Muscle layer of colon (tissue), 2 donors: Measurements from ENCODE around the gene RBM4B.
A peak's percentile ranks its signal among the peaks of the same experiment; 100 is the strongest.

Experiments used
- H3K27ac ChIP-seq: one replicate; pipeline ENCODE4 v1.7.0; 2013; ENCODE audit warnings: low read depth, mild to moderate bottlenecking, low read length, moderate library complexity
- H3K27me3 ChIP-seq, 2 donors: one replicate each; pipeline ENCODE4 v1.7.0; 2013; ENCODE audit warnings: low read length in 2 of 2, mild to moderate bottlenecking in 2 of 2; ENCODE audit not compliant: insufficient read depth in 2 of 2, control insufficient read depth in 1 of 2
- H3K36me3 ChIP-seq: one replicate; pipeline ENCODE4 v1.7.0; 2013; ENCODE audit warnings: mild to moderate bottlenecking, low read length; ENCODE audit not compliant: insufficient read depth
- H3K4me1 ChIP-seq: one replicate; pipeline ENCODE4 v1.7.0; 2013; ENCODE audit warnings: mild to moderate bottlenecking, low read length; ENCODE audit not compliant: insufficient read depth
- H3K4me3 ChIP-seq, 2 donors: one replicate each; pipeline ENCODE4 v1.7.0; 2013; ENCODE audit warnings: low read length in 2 of 2, low read depth in 1 of 2, mild to moderate bottlenecking in 1 of 2, moderate library complexity in 1 of 2
- H3K9ac ChIP-seq: one replicate; pipeline ENCODE4 v1.7.0; 2013; ENCODE audit warnings: low read length
- H3K9me3 ChIP-seq: one replicate; pipeline ENCODE4 v1.7.0; 2013; ENCODE audit warnings: mild to moderate bottlenecking, low read length
- donor health status: abdominal sarcoma.
- donor health status: Adenocarcinoma of cecum.

RBM4B gene

DNA sequence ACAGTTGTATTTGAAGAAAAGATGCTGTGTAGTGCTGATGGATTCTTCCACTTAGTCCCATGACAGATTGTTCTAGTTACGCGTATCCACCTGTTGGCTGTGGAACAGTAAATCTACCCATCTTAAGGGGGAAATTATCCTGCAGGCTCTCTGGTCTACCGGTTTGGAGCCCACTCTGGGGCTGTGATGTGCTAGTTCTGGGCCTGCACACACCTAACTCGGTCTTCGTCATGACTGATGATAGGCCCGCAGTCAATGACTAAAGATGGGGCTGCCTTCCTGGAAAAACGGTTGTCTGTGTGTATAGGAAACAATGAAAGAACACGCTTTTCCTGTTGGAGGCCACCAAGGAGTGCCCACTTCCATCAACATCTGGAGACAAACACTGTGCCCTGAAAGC is 6.2 kb upstream of the RBM4B start:
- Histone ChIP-seq H3K36me3 (no peaks in the 10 kb centered on the region), H3K9ac (no peak overlapping the region), H3K27ac (no peak overlapping the region), H3K9me3 (no peaks in the 10 kb centered on the region), H3K4me3 (no peak overlapping the region), H3K4me1 (no peaks in the 10 kb centered on the region), H3K27me3 (no peaks in the 10 kb centered on the region)

- peaks cover 6% of the 10 kb centered on the region for H3K4me1 ChIP-seq
- H3K4me3 ChIP-seq = no peak overlapping the region
- H3K9ac ChIP-seq = no peak overlapping the region
- H3K9me3 ChIP-seq = no peaks in the 10 kb centered on the region
- H3K36me3 ChIP-seq = no peaks in the 10 kb centered on the region
- no peaks in the 10 kb centered on the region for H3K27me3 ChIP-seq
- no peak overlapping the region for H3K27ac ChIP-seq
These were observed 3.4 kb upstream of the RBM4B start for GRCh38 chr11:66680966-66681645.

DNA sequence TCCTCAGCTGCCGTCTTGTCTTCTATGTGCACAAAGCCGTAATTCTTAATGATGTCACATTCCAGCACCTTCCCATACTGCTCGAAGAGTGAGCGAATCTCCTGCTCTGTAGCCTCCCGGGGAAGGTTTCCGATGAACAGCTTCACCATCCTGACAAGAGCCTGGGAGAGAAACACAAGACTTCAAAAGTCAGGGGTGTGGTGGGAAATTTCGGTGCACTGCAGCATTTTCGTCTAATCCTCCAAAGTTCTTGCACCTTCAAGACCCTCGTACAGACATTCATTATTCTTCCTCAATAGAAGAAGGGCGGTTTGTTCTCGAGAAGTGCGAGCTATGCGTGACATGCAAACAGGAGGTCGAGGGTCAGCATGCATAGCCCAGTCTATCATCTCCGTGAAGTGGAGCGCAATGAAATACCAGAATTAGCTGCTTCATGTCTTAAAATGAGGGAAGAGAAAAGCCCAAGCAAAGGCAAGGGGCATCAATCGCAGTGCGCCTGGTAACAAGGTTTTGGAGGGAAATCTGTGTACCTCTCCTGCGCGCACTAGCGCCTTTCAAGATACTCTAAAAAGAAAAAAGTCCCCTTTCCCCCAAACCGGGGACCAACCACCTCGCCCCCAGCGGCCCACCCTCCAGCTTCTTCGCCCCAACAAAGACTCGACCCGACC is 622 bp downstream of the RBM4B start:
- Histone ChIP-seq H3K9me3 (no peaks in the 10 kb centered on the region), H3K27me3 (no peaks in the 10 kb centered on the region), H3K9ac (peak overlapping the region; percentile 72), H3K27ac (peak overlapping the region; percentile 77), H3K4me3 (peak overlapping the region; percentile 81 to 92), H3K4me1 (peaks cover 35% of the 10 kb centered on the region), H3K36me3 (peaks cover 6% of the 10 kb centered on the region)

GRCh38 chr11:66676282-66676919 is 1.3 kb downstream of the RBM4B start:
- Histone ChIP-seq H3K9me3 (no peaks in the 10 kb centered on the region), H3K9ac (no peak overlapping the region), H3K27ac (no peak overlapping the region), H3K27me3 (no peaks in the 10 kb centered on the region), H3K4me1 (peaks cover 35% of the 10 kb centered on the region), H3K36me3 (peaks cover 6% of the 10 kb centered on the region), H3K4me3 (peak overlapping the region in 1 of 2 donors; percentile 81)

- H3K36me3 ChIP-seq = peaks cover 6% of the 10 kb centered on the region
- H3K27me3 ChIP-seq = no peaks in the 10 kb centered on the region
- no peak overlapping the region for H3K4me3 ChIP-seq
- no peaks in the 10 kb centered on the region for H3K9me3 ChIP-seq
- no peak overlapping the region for H3K27ac ChIP-seq
- peaks cover 38% of the 10 kb centered on the region for H3K4me1 ChIP-seq
- no peak overlapping the region for H3K9ac ChIP-seq
These were observed 2.6 kb downstream of the RBM4B start for GRCh38 chr11:66674964-66675602.

DNA sequence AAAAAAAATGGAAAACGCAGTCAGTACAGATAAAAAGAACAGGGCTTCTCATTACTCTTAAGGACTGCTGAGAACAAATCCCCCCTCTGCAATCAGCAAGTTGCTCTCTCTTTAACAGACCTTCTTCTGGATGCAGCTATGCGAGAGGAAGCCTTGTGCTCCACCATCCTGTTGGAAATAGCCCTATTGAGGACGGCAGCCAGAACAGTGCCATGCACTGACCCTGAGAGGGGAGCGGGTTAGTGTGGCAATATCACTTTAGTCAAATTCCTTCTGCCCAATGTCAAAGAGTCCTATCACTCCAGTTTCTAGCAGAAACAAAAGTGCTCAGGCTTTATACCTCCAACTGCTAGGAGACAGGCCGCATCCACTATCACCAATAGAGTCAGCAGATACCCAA is 6.9 kb downstream of the RBM4B start:
- Histone ChIP-seq H3K4me3 (no peak overlapping the region), H3K9me3 (no peaks in the 10 kb centered on the region), H3K27me3 (no peaks in the 10 kb centered on the region), H3K4me1 (peaks cover 34% of the 10 kb centered on the region), H3K27ac (no peak overlapping the region), H3K36me3 (peaks cover 30% of the 10 kb centered on the region), H3K9ac (no peak overlapping the region)

- Histone ChIP-seq H3K4me1 (peaks cover 8% of the 10 kb centered on the region), H3K36me3 (peaks cover 36% of the 10 kb centered on the region), H3K4me3 (no peak overlapping the region), H3K27me3 (no peaks in the 10 kb centered on the region), H3K9ac (no peak overlapping the region), H3K27ac (no peak overlapping the region), H3K9me3 (no peaks in the 10 kb centered on the region)
These were observed 12.3 kb downstream of the RBM4B start for GRCh38 chr11:66665369-66665768.

- no peak overlapping the region for H3K9ac ChIP-seq
- H3K9me3 ChIP-seq = no peaks in the 10 kb centered on the region
- H3K27ac ChIP-seq = no peak overlapping the region
- no peak overlapping the region for H3K4me3 ChIP-seq
- H3K27me3 ChIP-seq = no peaks in the 10 kb centered on the region
- H3K36me3 ChIP-seq = peaks cover 44% of the 10 kb centered on the region
- H3K4me1 ChIP-seq = no peaks in the 10 kb centered on the region
These were observed 13.9 kb downstream of the RBM4B start for GRCh38 chr11:66663741-66664296.

DNA sequence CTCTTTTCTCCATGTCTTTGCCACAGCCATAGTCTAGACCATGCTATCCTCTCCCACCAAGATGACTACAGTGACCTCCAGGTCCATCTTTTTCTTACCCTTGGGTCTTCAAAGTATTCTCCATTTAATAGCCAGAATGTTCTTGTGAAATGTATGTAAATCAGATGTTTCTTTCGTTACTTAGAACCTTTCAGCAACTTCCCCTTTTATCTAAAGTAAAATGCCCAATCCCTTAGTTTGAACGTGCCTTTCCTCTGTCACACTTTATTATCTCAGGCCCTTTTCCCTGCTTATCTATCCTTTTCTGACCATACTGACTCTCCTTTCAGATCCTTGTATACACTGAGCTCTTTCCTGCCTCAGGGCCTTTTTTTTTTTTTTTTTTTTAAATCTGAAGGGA is 17.9 kb downstream of the RBM4B start:
- Histone ChIP-seq H3K36me3 (peaks cover 27% of the 10 kb centered on the region), H3K9ac (no peak overlapping the region), H3K4me3 (no peak overlapping the region), H3K27ac (no peak overlapping the region), H3K9me3 (no peaks in the 10 kb centered on the region), H3K4me1 (no peaks in the 10 kb centered on the region), H3K27me3 (no peaks in the 10 kb centered on the region)

GRCh38 chr11:66653123-66653522 is 24.6 kb downstream of the RBM4B start:
- no peaks in the 10 kb centered on the region for H3K27me3 ChIP-seq

GRCh38 chr11:66652651-66653050 is 25.0 kb downstream of the RBM4B start:
- no peaks in the 10 kb centered on the region for H3K27me3 ChIP-seq
- H3K4me1 ChIP-seq = no peaks in the 10 kb centered on the region
- H3K4me3 ChIP-seq = no peak overlapping the region
- H3K9me3 ChIP-seq = no peaks in the 10 kb centered on the region
- H3K9ac ChIP-seq = no peak overlapping the region
- H3K36me3 ChIP-seq = peaks cover 28% of the 10 kb centered on the region
- no peak overlapping the region for H3K27ac ChIP-seq

More at GRCh38 chr11:66653123-66653522, 24.6 kb downstream of the RBM4B start:
- Histone ChIP-seq H3K4me1 (no peaks in the 10 kb centered on the region), H3K9me3 (no peaks in the 10 kb centered on the region), H3K9ac (no peak overlapping the region), H3K36me3 (peaks cover 32% of the 10 kb centered on the region), H3K4me3 (no peak overlapping the region), H3K27ac (no peak overlapping the region)
